PFSK-1 (cell line): ENCODE measurements around the gene RPS3A.

Experiments
- FOXP2 ChIP-seq: optimal IDR thresholded peaks from 2 replicates; pipeline ENCODE3; 2011; ENCODE audit warnings: borderline replicate concordance, control low read depth, inconsistent platforms; ENCODE audit not compliant: insufficient read depth; ENCODE audit errors: extremely low read length, extremely low read depth
- POLR2AphosphoS5 ChIP-seq: IDR thresholded peaks from 2 replicates; pipeline ENCODE4 v1.6.1; 2012; ENCODE audit warnings: low read depth, mild to moderate bottlenecking, control low read depth, low read length, moderate library complexity
- SIN3A ChIP-seq: IDR thresholded peaks from 2 replicates; pipeline ENCODE4 v1.6.1; 2012; ENCODE audit warnings: mild to moderate bottlenecking, low read length, moderate library complexity, borderline replicate concordance; ENCODE audit not compliant: insufficient read depth
- TAF1 ChIP-seq: IDR thresholded peaks from 2 replicates; pipeline ENCODE4 v1.6.1; 2012; ENCODE audit warnings: low read length, control low read depth, borderline replicate concordance; ENCODE audit not compliant: insufficient read depth
- TF ChIP-seq, protein P1 (sequence below), 2 experiments: IDR thresholded peaks; 2 replicates each; pipeline versions ENCODE4 v1.6.1 to v1.8.0; 2011 to 2012; ENCODE audit warnings: low read depth in 2 of 2, low read length in 2 of 2, control low read depth in 1 of 2, inconsistent platforms in 1 of 2, mild to moderate bottlenecking in 1 of 2, moderate library complexity in 1 of 2; ENCODE audit not compliant: insufficient read depth in 1 of 2

Gene RPS3A

DNA sequence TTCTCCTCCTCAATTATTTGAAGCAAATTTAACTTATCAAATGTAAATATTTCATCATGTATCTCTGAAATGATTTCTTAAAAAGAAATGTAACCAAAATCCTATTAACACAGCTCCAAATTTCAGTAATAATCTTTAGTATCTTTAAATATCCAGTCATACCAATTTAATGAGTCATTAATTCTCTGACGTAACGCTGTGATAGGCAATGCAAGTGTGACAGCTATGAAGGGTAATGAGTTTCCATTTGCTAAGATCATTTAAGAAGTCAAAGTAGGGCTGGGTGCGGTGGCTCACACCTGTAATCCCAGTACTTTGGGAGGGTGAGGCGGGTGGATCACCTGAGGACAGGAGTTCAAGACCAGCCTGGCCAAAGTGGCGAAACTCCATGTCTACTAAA lies 15.6 kb downstream of the RPS3A start:
- no peak for TF ChIP-seq POLR2AphosphoS5
- TF ChIP-seq, protein P1, sequence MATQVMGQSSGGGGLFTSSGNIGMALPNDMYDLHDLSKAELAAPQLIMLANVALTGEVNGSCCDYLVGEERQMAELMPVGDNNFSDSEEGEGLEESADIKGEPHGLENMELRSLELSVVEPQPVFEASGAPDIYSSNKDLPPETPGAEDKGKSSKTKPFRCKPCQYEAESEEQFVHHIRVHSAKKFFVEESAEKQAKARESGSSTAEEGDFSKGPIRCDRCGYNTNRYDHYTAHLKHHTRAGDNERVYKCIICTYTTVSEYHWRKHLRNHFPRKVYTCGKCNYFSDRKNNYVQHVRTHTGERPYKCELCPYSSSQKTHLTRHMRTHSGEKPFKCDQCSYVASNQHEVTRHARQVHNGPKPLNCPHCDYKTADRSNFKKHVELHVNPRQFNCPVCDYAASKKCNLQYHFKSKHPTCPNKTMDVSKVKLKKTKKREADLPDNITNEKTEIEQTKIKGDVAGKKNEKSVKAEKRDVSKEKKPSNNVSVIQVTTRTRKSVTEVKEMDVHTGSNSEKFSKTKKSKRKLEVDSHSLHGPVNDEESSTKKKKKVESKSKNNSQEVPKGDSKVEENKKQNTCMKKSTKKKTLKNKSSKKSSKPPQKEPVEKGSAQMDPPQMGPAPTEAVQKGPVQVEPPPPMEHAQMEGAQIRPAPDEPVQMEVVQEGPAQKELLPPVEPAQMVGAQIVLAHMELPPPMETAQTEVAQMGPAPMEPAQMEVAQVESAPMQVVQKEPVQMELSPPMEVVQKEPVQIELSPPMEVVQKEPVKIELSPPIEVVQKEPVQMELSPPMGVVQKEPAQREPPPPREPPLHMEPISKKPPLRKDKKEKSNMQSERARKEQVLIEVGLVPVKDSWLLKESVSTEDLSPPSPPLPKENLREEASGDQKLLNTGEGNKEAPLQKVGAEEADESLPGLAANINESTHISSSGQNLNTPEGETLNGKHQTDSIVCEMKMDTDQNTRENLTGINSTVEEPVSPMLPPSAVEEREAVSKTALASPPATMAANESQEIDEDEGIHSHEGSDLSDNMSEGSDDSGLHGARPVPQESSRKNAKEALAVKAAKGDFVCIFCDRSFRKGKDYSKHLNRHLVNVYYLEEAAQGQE (IDR thresholded peaks at IDR 0.05; ENCODE audit: insufficient read depth in 1 of 2, low read depth in 2 of 2, low read length in 2 of 2): no peak
- TF ChIP-seq SIN3A: no peak
- TF ChIP-seq FOXP2: no peak
- TF ChIP-seq TAF1: no peak

DNA sequence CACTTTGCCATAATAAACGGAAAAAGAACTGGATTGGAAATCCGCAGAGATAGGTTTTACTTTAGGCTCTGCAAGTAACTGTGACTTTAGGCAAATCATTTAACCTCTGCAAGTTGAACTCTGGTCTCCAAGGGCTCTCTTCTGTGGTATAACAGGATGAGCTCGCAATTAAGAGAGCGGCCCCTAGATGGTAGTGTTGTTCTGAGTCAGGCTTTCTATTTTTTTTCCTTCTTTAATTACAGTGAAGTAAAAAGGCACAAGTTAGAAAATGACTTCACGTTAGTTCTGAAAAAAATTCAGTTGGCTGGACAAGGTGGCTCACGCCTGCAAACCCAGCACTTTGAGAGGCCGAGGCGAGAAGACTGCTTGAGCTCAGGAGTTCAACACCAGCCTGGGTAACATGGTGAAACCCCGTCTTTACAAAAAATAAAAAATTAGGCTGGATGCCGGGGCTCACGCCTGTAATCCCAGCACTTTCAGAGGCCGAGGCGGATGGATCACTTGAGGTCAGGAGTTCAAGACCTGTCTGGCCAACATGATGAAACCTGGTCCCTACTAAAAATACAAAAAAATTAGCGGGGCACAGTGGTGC lies 18.0 kb downstream of the RPS3A start:
- TF ChIP-seq POLR2AphosphoS5 (no peak), FOXP2 (no peak), TAF1 (no peak), SIN3A (no peak)
- TF ChIP-seq, protein P1 (IDR thresholded peaks at IDR 0.05; ENCODE audit: insufficient read depth in 1 of 2, low read depth in 2 of 2, low read length in 2 of 2): no peak

DNA sequence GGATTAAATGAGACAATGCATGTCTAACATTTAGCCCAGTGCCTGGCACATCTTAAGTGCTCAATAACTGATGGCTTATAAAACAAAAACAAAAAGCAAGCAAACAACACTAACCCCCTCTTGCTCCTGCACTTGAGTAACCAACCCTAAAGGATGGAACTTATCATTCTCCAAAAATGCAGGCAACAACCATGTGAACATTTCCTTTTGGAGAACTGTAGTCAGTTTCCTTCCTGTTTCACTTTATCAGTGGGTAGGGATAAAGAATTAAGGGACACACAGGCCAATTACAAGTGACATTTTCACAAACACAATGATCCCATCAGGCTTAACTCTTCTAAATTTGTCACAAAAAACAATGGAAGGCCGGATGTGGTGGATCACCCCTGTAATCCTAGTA lies 30.4 kb downstream of the RPS3A start:
- no peak for TF ChIP-seq SIN3A
- TF ChIP-seq TAF1: no peak
- no peak for TF ChIP-seq FOXP2
- no peak for TF ChIP-seq POLR2AphosphoS5
- TF ChIP-seq, protein P1 (IDR thresholded peaks at IDR 0.05; ENCODE audit: insufficient read depth in 1 of 2, low read depth in 2 of 2, low read length in 2 of 2): no peak

DNA sequence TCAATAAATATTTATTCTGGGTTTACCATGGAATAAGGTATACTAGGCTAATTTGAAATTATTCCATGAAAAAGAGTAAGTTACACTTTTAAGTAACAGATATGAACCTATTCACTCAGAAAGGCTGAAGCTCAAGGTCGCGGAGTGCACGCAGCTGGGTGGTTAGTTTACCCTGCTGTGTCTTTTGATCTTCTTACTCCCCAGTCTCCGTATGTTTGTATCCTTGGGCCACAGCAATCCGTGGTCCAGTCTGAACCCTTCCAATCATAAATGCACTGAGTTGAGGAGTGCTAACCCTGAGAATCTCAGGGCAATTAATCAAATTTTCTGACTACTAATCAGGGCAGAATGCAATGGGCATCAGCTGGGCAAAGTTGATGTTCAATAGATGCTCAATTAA lies 33.9 kb downstream of the RPS3A start:
- TF ChIP-seq FOXP2: no peak
- no peak for TF ChIP-seq POLR2AphosphoS5
- TF ChIP-seq, protein P1 (IDR thresholded peaks at IDR 0.05; ENCODE audit: insufficient read depth in 1 of 2, low read depth in 2 of 2, low read length in 2 of 2): no peak
- TF ChIP-seq TAF1: no peak
- no peak for TF ChIP-seq SIN3A

DNA sequence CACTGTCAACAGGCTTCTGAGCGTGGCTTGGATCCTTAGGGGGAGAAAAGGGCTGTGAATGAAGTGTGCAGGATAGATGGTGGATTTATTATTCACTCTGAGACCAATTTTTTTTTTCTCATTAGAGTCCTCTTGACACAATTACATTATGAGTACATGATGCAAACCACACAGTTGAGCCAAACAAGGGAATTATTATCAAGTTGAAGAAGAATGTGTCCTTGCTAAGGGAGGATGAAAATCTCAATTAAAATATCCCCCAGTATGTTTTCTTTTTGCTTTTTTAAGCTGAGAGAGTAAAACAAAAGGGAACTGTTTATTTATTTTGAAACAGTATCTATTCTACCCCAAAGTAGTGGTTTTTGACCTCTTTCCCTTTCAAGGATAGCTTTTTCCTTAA lies 40.4 kb downstream of the RPS3A start:
- TF ChIP-seq SIN3A (no peak), TAF1 (no peak), POLR2AphosphoS5 (no peak), FOXP2 (no peak)
- TF ChIP-seq, protein P1 (IDR thresholded peaks at IDR 0.05; ENCODE audit: insufficient read depth in 1 of 2, low read depth in 2 of 2, low read length in 2 of 2): no peak
